GM18909 (cell line): ENCODE results near the gene RIPOR1.

Experiments
- ATAC-seq: cut with Tn5 transposase; IDR thresholded peaks from one replicate; pipeline ENCODE4 v1.9.1; 2021; ENCODE audit warnings: mild to moderate bottlenecking; ENCODE audit not compliant: unreplicated experiment, poor library complexity

The RIPOR1 gene

GRCh38 chr16:67549936-67550335 is 21.3 kb downstream of the RIPOR1 start:
- ATAC-seq = no peak

GRCh38 chr16:67551091-67551490 is 22.5 kb downstream of the RIPOR1 start:
- ATAC-seq = no peak

- ATAC-seq = no peak
Measured at GRCh38 chr16:67551972-67552371, 23.3 kb downstream of the RIPOR1 start.

GRCh38 chr16:67552476-67552875 is 23.8 kb downstream of the RIPOR1 start:
- no peak for ATAC-seq

GRCh38 chr16:67555795-67556212 is 27.2 kb downstream of the RIPOR1 start:
- no peak for ATAC-seq

GRCh38 chr16:67558859-67559258 is 30.2 kb downstream of the RIPOR1 start:
- ATAC-seq = no peak

- no peak for ATAC-seq
Measured at GRCh38 chr16:67560827-67561342, 32.3 kb downstream of the RIPOR1 start.

- no peak for ATAC-seq
Measured at GRCh38 chr16:67561501-67561823, 32.8 kb downstream of the RIPOR1 start.

GRCh38 chr16:67561824-67562525 is 33.3 kb downstream of the RIPOR1 start:
- peak; percentile 84 for ATAC-seq

- ATAC-seq = peak; percentile 47
Measured at GRCh38 chr16:67562526-67562917, 33.9 kb downstream of the RIPOR1 start, which contains the start of gene CTCF. TSS of gene CTCF (plus strand) at chr16:67562526. CDS start at chr16:67610833, 48,307 bp downstream.

GRCh38 chr16:67562918-67563707 is 34.5 kb downstream of the RIPOR1 start:
- peak; percentile 13 for ATAC-seq

- no peak for ATAC-seq
Measured at GRCh38 chr16:67563708-67564468, 35.3 kb downstream of the RIPOR1 start.

- ATAC-seq = no peak
Measured at GRCh38 chr16:67565470-67566100, 37.0 kb downstream of the RIPOR1 start.

GRCh38 chr16:67571464-67571863 is 42.8 kb downstream of the RIPOR1 start:
- no peak for ATAC-seq

- no peak for ATAC-seq
Measured at GRCh38 chr16:67571981-67572431, 43.4 kb downstream of the RIPOR1 start.

GRCh38 chr16:67579686-67580085 is 51.1 kb downstream of the RIPOR1 start:
- ATAC-seq = no peak

- ATAC-seq = no peak
Measured at GRCh38 chr16:67580202-67580601, 51.6 kb downstream of the RIPOR1 start.

- no peak for ATAC-seq
Measured at GRCh38 chr16:67593288-67593687, 64.7 kb downstream of the RIPOR1 start.

- no peak for ATAC-seq
Measured at GRCh38 chr16:67593701-67594100, 65.1 kb downstream of the RIPOR1 start.

GRCh38 chr16:67594256-67594915 is 65.8 kb downstream of the RIPOR1 start:
- ATAC-seq = no peak
